Fibroblast of mammary gland (primary cell): Measurements from ENCODE around the gene LAMB3.

Experiments
- DNase-seq: peaks from one replicate; pipeline ENCODE4 v3.0.0-alpha.2; 2010; ENCODE audit warnings: low read depth
- H3K4me3 ChIP-seq: 2 replicates; pipeline ENCODE4 v1.5.1; 2011; ENCODE audit warnings: low read depth, mild to moderate bottlenecking, low read length, moderate library complexity; ENCODE audit not compliant: control insufficient read depth
- TF ChIP-seq, protein P1 (sequence below): conservative IDR thresholded peaks from 2 replicates; pipeline ENCODE4 v1.5.1; 2011; ENCODE audit warnings: low read depth, low read length, inconsistent platforms; ENCODE audit not compliant: control insufficient read depth, insufficient read depth

The LAMB3 gene

DNA sequence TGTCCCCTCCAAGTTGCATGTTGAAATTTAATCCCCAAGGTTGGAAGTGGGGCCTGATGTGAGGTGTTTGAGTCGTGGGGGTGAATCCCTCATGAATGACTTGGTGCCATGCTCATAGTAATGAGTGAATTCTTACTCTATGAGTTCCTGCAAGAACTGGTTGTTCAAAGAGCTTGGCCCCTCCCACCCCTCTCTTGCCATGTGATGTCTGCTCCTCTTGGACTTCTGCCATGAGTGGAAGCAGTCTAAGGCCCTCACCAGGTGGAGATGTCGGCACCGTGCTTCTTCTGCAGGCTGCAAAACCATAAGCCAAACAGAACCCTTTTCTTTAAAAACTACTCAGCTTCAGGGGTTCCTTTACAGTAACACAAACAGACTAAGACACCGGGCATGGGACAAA lies 37.3 kb upstream of the LAMB3 start:
- TF ChIP-seq, protein P1, sequence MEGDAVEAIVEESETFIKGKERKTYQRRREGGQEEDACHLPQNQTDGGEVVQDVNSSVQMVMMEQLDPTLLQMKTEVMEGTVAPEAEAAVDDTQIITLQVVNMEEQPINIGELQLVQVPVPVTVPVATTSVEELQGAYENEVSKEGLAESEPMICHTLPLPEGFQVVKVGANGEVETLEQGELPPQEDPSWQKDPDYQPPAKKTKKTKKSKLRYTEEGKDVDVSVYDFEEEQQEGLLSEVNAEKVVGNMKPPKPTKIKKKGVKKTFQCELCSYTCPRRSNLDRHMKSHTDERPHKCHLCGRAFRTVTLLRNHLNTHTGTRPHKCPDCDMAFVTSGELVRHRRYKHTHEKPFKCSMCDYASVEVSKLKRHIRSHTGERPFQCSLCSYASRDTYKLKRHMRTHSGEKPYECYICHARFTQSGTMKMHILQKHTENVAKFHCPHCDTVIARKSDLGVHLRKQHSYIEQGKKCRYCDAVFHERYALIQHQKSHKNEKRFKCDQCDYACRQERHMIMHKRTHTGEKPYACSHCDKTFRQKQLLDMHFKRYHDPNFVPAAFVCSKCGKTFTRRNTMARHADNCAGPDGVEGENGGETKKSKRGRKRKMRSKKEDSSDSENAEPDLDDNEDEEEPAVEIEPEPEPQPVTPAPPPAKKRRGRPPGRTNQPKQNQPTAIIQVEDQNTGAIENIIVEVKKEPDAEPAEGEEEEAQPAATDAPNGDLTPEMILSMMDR: no peak
- no peak for DNase-seq
- H3K4me3 ChIP-seq: no peak overlapping the region

DNA sequence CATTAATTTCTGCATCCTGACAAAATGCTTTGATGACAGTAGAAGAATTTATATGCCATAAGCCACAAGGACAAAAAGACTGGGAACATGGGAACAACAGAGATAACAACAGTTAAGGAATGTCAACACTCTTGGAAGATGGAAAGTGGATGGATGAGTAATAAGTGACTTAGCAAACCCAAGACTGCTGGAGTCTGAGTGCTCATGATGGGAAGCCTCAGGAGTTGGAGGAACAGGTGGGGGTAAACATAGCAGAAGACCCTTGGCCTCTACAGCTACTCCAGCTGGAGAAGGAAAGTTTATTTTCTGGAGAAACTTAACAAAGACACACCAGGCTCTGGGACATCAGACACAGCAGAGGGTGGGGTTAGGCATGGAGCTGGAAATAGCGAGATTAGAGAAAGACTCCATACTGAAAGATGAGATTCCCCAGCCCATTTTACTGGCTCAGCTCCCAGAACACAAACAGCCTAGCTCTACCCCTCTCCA lies 36.6 kb upstream of the LAMB3 start:
- peak; percentile 60 for DNase-seq
- TF ChIP-seq, protein P1: no peak
- no peak overlapping the region for H3K4me3 ChIP-seq

DNA sequence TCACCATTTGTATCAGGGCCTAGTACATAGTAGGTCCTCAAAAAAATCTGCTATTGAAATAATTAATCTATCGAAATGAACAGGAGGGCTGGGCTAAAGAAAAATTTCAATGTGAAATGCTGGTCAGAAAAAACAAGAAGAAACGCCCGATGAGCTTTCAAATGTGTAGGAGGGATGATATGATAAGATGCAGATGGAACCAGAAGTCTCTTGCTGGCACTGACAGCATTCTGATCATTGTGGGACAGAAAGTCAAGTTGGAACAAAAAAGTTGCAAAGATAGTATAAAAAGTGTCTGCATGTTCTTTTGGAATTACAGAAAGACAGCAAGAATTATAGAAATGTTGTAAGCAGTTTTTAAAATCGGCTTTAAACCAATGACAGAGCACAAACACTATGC lies 34.1 kb upstream of the LAMB3 start:
- no peak for DNase-seq
- H3K4me3 ChIP-seq: no peak overlapping the region
- TF ChIP-seq, protein P1: no peak

DNA sequence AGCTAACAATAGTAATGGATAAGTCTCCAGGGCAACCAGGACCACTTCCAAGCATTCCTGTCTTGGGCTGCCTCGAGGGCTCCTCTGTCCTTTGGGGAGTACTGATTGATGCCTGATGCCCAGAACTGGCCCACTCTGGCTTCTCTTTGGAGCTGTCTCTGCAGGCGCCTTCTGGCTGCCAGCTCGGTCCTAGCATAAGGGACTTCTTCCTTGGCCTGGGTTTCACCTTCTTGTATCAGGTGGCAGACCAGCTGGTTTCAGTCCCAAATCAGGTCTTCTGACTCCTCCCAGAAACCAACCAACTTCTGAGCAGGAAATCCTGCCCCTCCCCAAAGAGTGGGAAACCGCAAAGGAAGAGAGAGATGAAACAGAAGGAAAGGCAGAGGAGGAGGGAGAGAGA lies 33.6 kb upstream of the LAMB3 start:
- no peak overlapping the region for H3K4me3 ChIP-seq
- DNase-seq: no peak
- TF ChIP-seq, protein P1: no peak

DNA sequence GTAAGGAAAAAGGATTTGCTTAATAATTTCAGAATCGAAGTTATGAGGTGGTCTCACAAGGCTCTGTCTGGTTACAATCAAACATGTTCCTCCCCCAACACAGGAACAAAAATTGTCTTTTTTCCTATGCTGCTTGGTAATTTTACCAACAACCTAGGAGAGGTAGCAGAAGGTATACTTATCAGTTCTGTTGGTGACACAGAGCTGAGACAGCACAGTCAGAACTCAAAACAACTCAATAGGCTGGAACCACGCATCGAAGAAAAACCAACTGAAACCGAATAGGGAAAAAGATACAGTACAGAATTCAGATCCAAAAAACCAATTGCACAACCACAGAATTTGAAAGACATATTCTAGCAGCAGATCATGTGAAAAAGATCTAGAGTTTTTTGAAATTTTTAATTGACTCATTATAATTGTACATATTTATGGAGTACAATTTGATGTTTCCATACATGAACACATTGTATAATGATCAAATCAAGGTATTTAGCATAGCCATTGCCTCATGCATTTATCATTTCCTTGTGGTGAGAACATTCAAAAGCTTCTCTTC lies 26.8 kb upstream of the LAMB3 start:
- no peak overlapping the region for H3K4me3 ChIP-seq
- TF ChIP-seq, protein P1: no peak
- no peak for DNase-seq

DNA sequence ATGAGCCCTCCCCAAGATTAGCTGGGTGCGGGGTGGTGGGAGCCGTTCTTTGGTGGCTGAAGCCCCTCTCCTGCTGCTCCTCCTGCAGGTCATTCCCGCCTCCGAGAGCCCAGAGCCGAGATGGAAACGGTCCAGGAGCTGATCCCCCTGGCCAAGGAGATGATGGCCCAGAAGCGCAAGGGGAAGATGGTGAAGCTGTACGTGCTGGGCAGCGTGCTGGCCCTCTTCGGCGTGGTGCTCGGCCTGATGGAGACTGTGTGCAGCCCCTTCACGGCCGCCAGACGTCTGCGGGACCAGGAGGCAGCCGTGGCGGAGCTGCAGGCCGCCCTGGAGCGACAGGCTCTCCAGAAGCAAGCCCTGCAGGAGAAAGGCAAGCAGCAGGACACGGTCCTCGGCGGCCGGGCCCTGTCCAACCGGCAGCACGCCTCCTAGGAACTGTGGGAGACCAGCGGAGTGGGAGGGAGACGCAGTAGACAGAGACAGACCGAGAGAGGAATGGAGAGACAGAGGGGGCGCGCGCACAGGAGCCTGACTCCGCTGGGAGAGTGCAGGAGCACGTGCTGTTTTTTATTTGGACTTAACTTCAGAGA lies 23.4 kb upstream of the LAMB3 start:
- peak overlapping the region; percentile 50 for H3K4me3 ChIP-seq
- TF ChIP-seq, protein P1: no peak
- no peak for DNase-seq
